ENCODE results near the gene IPMK. TPM values are rescaled to one million over a fixed set of nuclear protein-coding genes. Genes with fewer than 3 reads are reported as not detected.

IPMK gene
- total and polyA plus RNA-seq, 2 donors (not counting 3 experiments of a cell fraction or from before 2014, with no cell fraction given): 1.4 to 8.1 TPM

GRCh38 chr10:58219875-58220274 lies 47.8 kb downstream of the IPMK start:
- no peak overlapping the region for H3K9ac ChIP-seq (replicated peaks; ENCODE audit: extremely low read depth, insufficient read depth, low read length)
- no peak for FAIRE-seq

More at GRCh38 chr10:58219875-58220274, 47.8 kb downstream of the IPMK start:
- H3K27me3 ChIP-seq (ENCODE audit: control insufficient read depth in 2 of 2, insufficient read depth in 2 of 2, low read length in 2 of 2): no peaks in the 10 kb centered on the region
- intact Hi-C loops (cut with micrococcal nuclease): no loop called here
- no peaks in the 10 kb centered on the region for H3K9me1 ChIP-seq (replicated peaks; ENCODE audit: control insufficient read depth, extremely low read depth, insufficient read depth, low read length)
- no TSS peak for BruUV-seq (replicated peaks)
- no peaks in the 10 kb centered on the region for H4K20me1 ChIP-seq (replicated peaks; ENCODE audit: control insufficient read depth, extremely low read depth, insufficient read depth, low read length)
- H3K4me2 ChIP-seq (ENCODE audit: insufficient read depth, low read length): no peak overlapping the region
- DNase-seq (ENCODE audit: low read depth, low spot score): no peak
- H2AFZ ChIP-seq (ENCODE audit: low read depth, low read length): no peak overlapping the region
- no peaks in the 10 kb centered on the region for H3K4me1 ChIP-seq (ENCODE audit: control insufficient read depth, extremely low read depth, insufficient read depth, low read length)
- no peak overlapping the region for H3K4me3 ChIP-seq (replicated peaks in 1 of 3; ENCODE audit: insufficient read depth in 1 of 3, low read depth in 1 of 3, low read length in 3 of 3)
- no peak overlapping the region for H3K27ac ChIP-seq (ENCODE audit: insufficient read depth, low read depth, low read length)
- TF ChIP-seq GATA2 (IDR thresholded peaks at IDR 0.05; ENCODE audit: insufficient read depth, insufficient read length, low read depth, low read length) (no peak), FOS (IDR thresholded peaks at IDR 0.05; ENCODE audit: borderline replicate concordance, insufficient read depth, low read length) (no peak), POLR2A (IDR thresholded peaks at IDR 0.05; ENCODE audit: low read depth, low read length) (no peak), POLR2AphosphoS5 (IDR thresholded peaks at IDR 0.05; ENCODE audit: insufficient read depth, low read depth, low read length) (no peak), MYC (IDR thresholded peaks at IDR 0.05; ENCODE audit: low read depth, low read length) (no peak), EZH2 (IDR thresholded peaks at IDR 0.05; ENCODE audit: borderline replicate concordance, low read depth, low read length, severe bottlenecking) (no peak)
- TF ChIP-seq, protein P1, sequence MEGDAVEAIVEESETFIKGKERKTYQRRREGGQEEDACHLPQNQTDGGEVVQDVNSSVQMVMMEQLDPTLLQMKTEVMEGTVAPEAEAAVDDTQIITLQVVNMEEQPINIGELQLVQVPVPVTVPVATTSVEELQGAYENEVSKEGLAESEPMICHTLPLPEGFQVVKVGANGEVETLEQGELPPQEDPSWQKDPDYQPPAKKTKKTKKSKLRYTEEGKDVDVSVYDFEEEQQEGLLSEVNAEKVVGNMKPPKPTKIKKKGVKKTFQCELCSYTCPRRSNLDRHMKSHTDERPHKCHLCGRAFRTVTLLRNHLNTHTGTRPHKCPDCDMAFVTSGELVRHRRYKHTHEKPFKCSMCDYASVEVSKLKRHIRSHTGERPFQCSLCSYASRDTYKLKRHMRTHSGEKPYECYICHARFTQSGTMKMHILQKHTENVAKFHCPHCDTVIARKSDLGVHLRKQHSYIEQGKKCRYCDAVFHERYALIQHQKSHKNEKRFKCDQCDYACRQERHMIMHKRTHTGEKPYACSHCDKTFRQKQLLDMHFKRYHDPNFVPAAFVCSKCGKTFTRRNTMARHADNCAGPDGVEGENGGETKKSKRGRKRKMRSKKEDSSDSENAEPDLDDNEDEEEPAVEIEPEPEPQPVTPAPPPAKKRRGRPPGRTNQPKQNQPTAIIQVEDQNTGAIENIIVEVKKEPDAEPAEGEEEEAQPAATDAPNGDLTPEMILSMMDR (IDR thresholded peaks at IDR 0.05; ENCODE audit: extremely low read depth in 1 of 2, insufficient read depth in 1 of 2, low read depth in 1 of 2, low read length in 2 of 2): no peak
- TF ChIP-seq, protein P2, sequence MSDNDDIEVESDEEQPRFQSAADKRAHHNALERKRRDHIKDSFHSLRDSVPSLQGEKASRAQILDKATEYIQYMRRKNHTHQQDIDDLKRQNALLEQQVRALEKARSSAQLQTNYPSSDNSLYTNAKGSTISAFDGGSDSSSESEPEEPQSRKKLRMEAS (IDR thresholded peaks at IDR 0.05; ENCODE audit: insufficient read depth, insufficient read length): no peak
- H3K36me3 ChIP-seq (ENCODE audit: control insufficient read depth in 2 of 2, extremely low read depth in 1 of 2, insufficient read depth in 2 of 2, low read length in 2 of 2): no peaks in the 10 kb centered on the region
- ChIA-PET CTCF (no interaction called here), POLR2A (no interaction called here)
- dilution Hi-C loops (cut with MboI; ENCODE audit: extremely low pct_ligation_motif_present, low sequenced_read_pairs): no loop called here
- H3K79me2 ChIP-seq (ENCODE audit: control insufficient read depth, insufficient read depth, low read length): no peaks in the 10 kb centered on the region
- H3K9me3 ChIP-seq (replicated peaks; ENCODE audit: control insufficient read depth, insufficient read depth, low read length): no peaks in the 10 kb centered on the region

Measured in endothelial cell of umbilical vein (primary cell).